GM19099 (cell line): ENCODE results near the gene RAB3GAP1.

Experiments used
- POLR2A ChIP-seq: IDR thresholded peaks from 3 replicates; pipeline ENCODE4 v1.6.1; 2011; ENCODE audit warnings: low read depth; ENCODE audit not compliant: insufficient read length; ENCODE audit errors: extremely low read depth

Gene RAB3GAP1

GRCh38 chr2:135043345-135043744 lies 8.7 kb upstream of the RAB3GAP1 start:
- no peak for TF ChIP-seq POLR2A

- TF ChIP-seq POLR2A = no peak
These were observed 4.8 kb upstream of the RAB3GAP1 start, which contains the start of gene MAP3K19 for GRCh38 chr2:135047300-135047699. MAP3K19 (minus strand) TSS chr2:135047447; CDS start chr2:135024647, 22,800 bp downstream.

- no peak for TF ChIP-seq POLR2A
These were observed 4.0 kb upstream of the RAB3GAP1 start for GRCh38 chr2:135048122-135048521.

GRCh38 chr2:135050132-135050531 lies 2.0 kb upstream of the RAB3GAP1 start:
- TF ChIP-seq POLR2A = no peak

GRCh38 chr2:135050684-135051083 lies 1.4 kb upstream of the RAB3GAP1 start:
- TF ChIP-seq POLR2A = no peak

- no peak for TF ChIP-seq POLR2A
These were observed 944 bp downstream of the RAB3GAP1 start for GRCh38 chr2:135052997-135053474.

- TF ChIP-seq POLR2A = no peak
These were observed 3.2 kb downstream of the RAB3GAP1 start for GRCh38 chr2:135055182-135055786.

- TF ChIP-seq POLR2A = no peak
These were observed 4.7 kb downstream of the RAB3GAP1 start for GRCh38 chr2:135056790-135057189.

- TF ChIP-seq POLR2A = no peak
These were observed 7.5 kb downstream of the RAB3GAP1 start for GRCh38 chr2:135059577-135059976.

GRCh38 chr2:135063210-135063609 lies 11.1 kb downstream of the RAB3GAP1 start:
- no peak for TF ChIP-seq POLR2A

GRCh38 chr2:135064149-135064548 lies 12.1 kb downstream of the RAB3GAP1 start:
- no peak for TF ChIP-seq POLR2A

GRCh38 chr2:135066710-135067109 lies 14.6 kb downstream of the RAB3GAP1 start:
- TF ChIP-seq POLR2A = no peak

GRCh38 chr2:135072125-135072997 lies 20.3 kb downstream of the RAB3GAP1 start:
- no peak for TF ChIP-seq POLR2A

- no peak for TF ChIP-seq POLR2A
These were observed 22.1 kb downstream of the RAB3GAP1 start for GRCh38 chr2:135074216-135074615.

- no peak for TF ChIP-seq POLR2A
These were observed 24.5 kb downstream of the RAB3GAP1 start for GRCh38 chr2:135076556-135076955.

GRCh38 chr2:135078417-135078816 lies 26.3 kb downstream of the RAB3GAP1 start:
- TF ChIP-seq POLR2A = no peak
